GM19025 (cell line): ENCODE measurements around the gene SPI1.

Source experiments
- ATAC-seq: cut with Tn5 transposase; IDR thresholded peaks from one replicate; pipeline ENCODE4 v1.9.1; 2021; ENCODE audit warnings: mild to moderate bottlenecking, low read depth, moderate library complexity; ENCODE audit not compliant: unreplicated experiment

SPI1 gene

GRCh38 chr11:47407746-47408590, 29.6 kb upstream of the SPI1 start, which contains the start of gene SLC39A13:
SLC39A13 (plus strand) TSS chr11:47408590; CDS start chr11:47410095, 1,505 bp downstream.
- ATAC-seq, result peak; percentile 85

DNA sequence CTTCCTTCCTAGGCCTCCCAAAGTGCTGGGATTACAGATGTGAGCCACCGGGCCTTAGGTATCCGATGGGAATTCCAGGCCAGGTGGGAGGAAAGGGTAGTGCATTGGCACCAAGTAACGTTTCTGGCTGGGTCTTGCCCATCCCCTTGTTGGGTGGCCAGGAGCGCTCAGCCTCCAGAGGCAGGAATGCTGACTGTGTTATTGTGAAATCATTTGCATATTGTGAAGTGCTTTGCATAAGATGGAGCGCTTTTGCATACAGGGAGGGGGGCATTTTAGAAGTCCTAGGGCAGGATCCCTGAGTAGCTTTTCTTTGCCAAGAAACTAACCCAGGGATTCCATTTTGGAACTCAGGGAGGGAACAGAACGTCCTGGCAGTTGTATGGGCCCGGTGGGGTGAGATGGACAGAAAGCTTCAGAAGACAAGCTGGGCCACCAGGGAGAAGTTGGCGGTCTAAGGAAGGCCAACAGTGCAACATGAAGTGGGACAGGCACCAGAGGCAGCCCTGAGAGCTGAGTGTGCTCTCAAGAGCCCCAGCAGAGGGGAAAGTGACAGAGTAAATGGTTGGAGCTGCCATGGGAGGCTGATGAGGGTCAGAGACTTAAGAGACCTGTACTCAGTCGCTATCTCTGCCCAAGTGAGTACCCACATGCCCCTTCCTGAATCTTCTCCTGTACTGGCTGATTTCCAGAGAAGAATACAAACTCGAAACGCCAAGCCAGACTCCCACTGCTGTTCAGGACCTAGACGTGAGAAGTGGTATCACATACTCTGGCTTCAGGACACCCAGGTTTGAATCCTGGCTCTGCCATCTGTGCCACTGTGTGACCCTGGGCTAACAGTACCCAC, 28.8 kb upstream of the SPI1 start:
- no peak for ATAC-seq

- ATAC-seq, result no peak
Observed at GRCh38 chr11:47403571-47403970, 25.2 kb upstream of the SPI1 start.

DNA sequence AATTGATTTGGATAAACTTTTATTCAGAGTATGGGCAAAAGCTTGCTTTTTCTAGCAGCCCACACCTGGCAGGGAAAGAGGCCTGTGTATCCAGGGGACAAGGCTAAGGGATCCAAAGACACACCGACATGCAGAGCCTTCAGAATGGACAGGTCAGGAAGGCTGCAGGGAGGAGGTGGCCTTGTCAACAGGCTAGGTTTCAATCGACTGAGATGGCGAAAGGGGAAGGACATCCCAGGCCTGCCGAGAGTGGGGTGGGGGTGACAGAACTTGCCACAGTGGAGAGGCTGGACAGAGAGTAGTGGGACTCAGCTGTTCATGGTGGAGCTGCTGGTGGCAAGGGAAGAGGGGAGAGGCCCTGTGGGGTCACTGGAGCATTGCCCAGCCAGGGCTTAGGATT, 24.8 kb upstream of the SPI1 start:
- no peak for ATAC-seq

GRCh38 chr11:47400768-47401279, 22.5 kb upstream of the SPI1 start:
- peak; percentile 68 for ATAC-seq

GRCh38 chr11:47399860-47400767, 21.8 kb upstream of the SPI1 start:
- peak; percentile 34 for ATAC-seq

DNA sequence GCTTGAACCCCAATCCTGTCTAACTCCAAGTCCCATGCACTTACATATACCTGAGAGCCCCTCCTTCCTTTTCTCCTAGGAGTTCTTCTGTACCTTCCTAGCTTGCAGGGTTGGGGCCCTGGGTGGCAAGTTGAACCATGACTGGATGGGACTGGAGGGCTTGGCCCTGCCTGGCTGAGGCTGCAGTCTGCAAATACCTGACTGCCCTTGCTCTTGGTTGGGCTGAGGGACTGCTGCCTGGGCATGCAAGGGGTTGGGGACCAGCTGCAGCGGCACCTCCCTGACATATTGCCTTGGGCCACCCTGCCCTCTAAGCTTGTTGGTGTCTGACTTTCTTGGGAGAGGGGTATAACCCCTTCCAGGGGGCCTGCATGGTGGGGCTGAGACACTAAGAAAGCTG, 20.2 kb upstream of the SPI1 start:
- ATAC-seq, result no peak

GRCh38 chr11:47398011-47398410, 19.7 kb upstream of the SPI1 start:
- ATAC-seq, result no peak

- no peak for ATAC-seq
Observed at GRCh38 chr11:47396049-47396320, 17.6 kb upstream of the SPI1 start.

- no peak for ATAC-seq
Observed at GRCh38 chr11:47395223-47396048, 17.1 kb upstream of the SPI1 start.

GRCh38 chr11:47394322-47395222, 16.2 kb upstream of the SPI1 start:
- ATAC-seq, result peak; percentile 48

GRCh38 chr11:47394050-47394321, 15.6 kb upstream of the SPI1 start:
- ATAC-seq, result no peak

DNA sequence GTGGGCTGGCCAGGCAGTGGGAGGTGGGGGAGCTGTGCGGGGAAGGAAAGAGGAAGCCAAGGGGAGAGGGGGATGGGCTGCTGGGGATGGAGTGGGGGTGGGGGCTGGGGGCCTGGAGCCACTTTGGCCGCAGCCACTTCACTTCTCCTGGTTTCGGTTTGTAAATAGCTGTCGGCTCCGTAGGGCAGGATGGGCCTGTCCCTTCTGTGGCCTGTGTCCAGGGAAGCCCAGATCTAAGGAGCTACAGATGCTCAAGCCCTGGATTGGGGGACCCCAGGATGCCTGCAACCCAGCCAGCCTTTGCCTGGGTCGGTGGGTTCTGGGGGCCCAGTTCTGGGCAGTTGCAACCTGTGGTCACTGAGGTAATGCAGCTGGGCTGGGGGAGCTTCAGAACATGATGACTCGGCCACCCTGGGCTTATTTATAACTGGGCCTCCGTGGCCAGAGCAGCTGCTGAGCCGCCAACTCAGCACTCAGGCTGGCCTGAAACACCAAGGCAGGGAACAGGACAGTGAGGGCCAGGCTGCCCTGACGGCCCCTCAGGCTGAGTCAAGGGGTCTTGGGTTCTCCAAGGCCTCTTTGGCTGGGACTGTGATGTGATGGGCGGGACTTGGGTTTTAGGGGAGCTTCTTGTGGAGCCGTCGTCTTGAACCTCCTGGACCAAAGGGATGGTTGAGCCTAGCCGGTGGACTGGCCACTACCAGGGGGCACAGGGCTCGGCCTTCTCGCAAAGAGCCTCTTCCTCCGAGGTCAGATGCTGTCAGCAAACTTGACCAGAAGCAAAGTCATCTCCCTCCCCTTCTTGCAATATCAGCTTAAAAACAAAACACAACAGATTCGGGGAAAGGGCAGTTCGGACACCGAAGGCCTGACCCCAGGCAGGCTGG, 15.1 kb upstream of the SPI1 start:
- no peak for ATAC-seq

- no peak for ATAC-seq
Observed at GRCh38 chr11:47392546-47393162, 14.3 kb upstream of the SPI1 start.

DNA sequence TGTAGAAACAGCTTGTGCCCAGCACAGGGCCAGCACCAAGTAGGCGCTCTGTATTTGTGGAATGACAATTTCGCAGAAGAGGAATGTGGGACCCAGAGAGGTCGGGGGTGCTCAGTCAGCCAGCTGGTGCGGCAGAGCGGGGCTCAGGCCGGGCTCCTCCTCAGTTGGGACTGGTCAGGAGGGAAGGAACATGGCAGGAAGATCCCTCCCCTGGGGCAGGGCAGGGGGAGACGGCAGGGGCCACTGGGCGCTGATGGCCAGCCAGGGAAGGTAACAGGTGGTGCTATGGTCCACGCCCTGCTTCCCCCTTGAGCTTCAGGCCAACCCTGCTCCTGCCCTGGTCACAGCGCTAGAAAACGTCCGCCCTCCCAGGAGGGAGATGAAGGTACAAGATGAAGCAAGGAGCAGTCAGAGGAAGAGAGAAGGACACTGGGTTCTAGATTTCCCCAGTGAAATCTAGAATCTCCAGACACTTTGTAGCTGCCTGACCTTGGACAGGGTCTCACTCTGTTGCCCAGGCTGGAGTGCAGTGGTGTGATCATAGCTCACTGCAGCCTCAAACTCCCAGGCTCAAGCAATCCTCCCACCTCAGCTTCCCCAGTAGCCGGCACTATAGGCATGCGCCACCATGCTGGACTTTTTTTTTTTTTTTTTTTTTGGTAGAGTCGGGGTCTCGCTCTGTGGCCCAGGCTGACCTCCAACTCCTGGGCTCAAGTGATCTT, 13.5 kb upstream of the SPI1 start:
- no peak for ATAC-seq

- no peak for ATAC-seq
Observed at GRCh38 chr11:47391077-47391583, 12.8 kb upstream of the SPI1 start.

- ATAC-seq, result no peak
Observed at GRCh38 chr11:47390422-47390760, 12.0 kb upstream of the SPI1 start.
